Left lung (tissue), 10 donors: ENCODE data around the gene CTCF. TPM values are rescaled to one million over a fixed set of nuclear protein-coding genes. Genes with fewer than 3 reads are reported as not detected.

Source experiments
- ATAC-seq: fragments of 200-7000 bp; cut with Tn5 transposase; one replicate; pipeline ENCODE4 v1.9.1; 2020; ENCODE audit warnings: moderate library complexity
- DNase-seq, 4 donors: peaks; one replicate each; pipeline ENCODE4 v3.0.0-alpha.2; 2013 to 2020
- H3K27ac ChIP-seq, 2 donors: fragments of 200-600 bp; sonication (generic) in 1 of 2; one replicate each; pipeline versions ENCODE4 v1.5.0 to v1.8.0; 2020 to 2021
- H3K27me3 ChIP-seq, 2 donors: fragments of 200-600 bp; sonication (generic) in 1 of 2; one replicate each; pipeline versions ENCODE4 v1.5.0 to v1.8.0; 2020 to 2021
- H3K36me3 ChIP-seq, 2 donors: fragments of 200-600 bp; sonication (generic) in 1 of 2; one replicate each; pipeline versions ENCODE4 v1.5.0 to v1.8.0; 2020 to 2021
- H3K4me1 ChIP-seq, 2 donors: fragments of 200-600 bp; one replicate each; pipeline ENCODE4 v1.8.0; 2021
- H3K4me3 ChIP-seq, 2 donors: fragments of 200-600 bp; sonication (generic) in 1 of 2; one replicate each; pipeline versions ENCODE4 v1.5.0 to v1.8.0; 2020 to 2021; ENCODE audit warnings: mild to moderate bottlenecking in 1 of 2
- H3K9me3 ChIP-seq, 2 donors: fragments of 200-600 bp; sonication (generic) in 1 of 2; one replicate each; pipeline versions ENCODE4 v1.5.0 to v1.8.0; 2020 to 2021
- intact Hi-C, 2 donors: fragments of 100-400 bp; cut with DNase I; formaldehyde crosslinking; loops; one replicate each; pipeline versions ENCODE4 v1.11.2 to v1.14.2; 2022
- polyA plus RNA-seq, 6 donors: library from polyadenylated mRNA; unstranded; fragments of 120-200 nt; gene quantifications; one replicate each; pipeline ENCODE4 v1.2.1, GENCODE V29; 2013; ENCODE audit not compliant: insufficient read length in 6 of 6
- total RNA-seq, 2 donors: library from RNA; stranded (reverse); fragmentation: NEBNext Ultra II Directional; extraction: Animal tissue kit (Norgen Biotek cat#: 25700); gene quantifications; one replicate each; pipeline ENCODE4 v1.2.1, GENCODE V29; 2021
- TF ChIP-seq, protein P1 (sequence below), 2 donors: fragments of 200-600 bp; sonication (generic) in 1 of 2; IDR thresholded peaks; one replicate each; pipeline versions ENCODE4 v1.5.0 to v1.8.0; 2021; ENCODE audit warnings: antibody characterized with exemption in 2 of 2
- donor health status: DM: no; HTN: yes; CAD: no.
- donor health status: DM: no; HTN: no; CAD: no.

CTCF gene
- total and polyA plus RNA-seq, 8 donors, result 27.8 to 80.2 (median 73.4) TPM

DNA sequence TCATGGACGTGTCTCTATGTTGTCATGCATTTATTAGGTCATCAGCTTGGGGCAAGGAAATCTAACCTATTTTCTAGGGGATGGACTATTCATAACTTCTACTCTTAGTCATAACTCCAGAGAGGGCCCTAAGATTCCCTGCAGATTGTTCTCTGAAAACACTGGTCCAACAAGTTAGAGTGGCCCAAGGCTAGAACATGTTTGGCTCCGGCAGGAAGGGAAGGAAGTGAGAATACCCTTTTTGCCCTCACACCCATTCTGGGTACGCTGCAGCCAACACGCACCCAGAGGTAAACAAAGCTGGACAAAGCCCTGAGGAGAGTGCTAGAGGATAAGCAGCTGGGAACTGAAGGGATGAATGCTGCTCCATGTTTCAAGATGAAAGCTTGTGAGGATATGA lies 114.2 kb downstream of the CTCF start:
- TF ChIP-seq, protein P1, sequence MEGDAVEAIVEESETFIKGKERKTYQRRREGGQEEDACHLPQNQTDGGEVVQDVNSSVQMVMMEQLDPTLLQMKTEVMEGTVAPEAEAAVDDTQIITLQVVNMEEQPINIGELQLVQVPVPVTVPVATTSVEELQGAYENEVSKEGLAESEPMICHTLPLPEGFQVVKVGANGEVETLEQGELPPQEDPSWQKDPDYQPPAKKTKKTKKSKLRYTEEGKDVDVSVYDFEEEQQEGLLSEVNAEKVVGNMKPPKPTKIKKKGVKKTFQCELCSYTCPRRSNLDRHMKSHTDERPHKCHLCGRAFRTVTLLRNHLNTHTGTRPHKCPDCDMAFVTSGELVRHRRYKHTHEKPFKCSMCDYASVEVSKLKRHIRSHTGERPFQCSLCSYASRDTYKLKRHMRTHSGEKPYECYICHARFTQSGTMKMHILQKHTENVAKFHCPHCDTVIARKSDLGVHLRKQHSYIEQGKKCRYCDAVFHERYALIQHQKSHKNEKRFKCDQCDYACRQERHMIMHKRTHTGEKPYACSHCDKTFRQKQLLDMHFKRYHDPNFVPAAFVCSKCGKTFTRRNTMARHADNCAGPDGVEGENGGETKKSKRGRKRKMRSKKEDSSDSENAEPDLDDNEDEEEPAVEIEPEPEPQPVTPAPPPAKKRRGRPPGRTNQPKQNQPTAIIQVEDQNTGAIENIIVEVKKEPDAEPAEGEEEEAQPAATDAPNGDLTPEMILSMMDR (IDR thresholded peaks at IDR 0.05), result no peak
- ATAC-seq (no peak), DNase-seq (no peak)
- H3K27me3 ChIP-seq, result no peaks in the 10 kb centered on the region
- peak overlapping the region in 1 of 2 donors; percentile 45 for H3K27ac ChIP-seq
- no peak overlapping the region for H3K4me3 ChIP-seq
- no peaks in the 10 kb centered on the region for H3K9me3 ChIP-seq
- peaks cover 27 to 54% of the 10 kb centered on the region in 2 donors for H3K4me1 ChIP-seq
- intact Hi-C loops, result loop anchor here in 1 of 2 donors (10.0 kb wide), 2 partner anchors 148 to 248 kb away; no protein-coding TSS in a partner anchor
- peaks cover 0 to 17% of the 10 kb centered on the region in 2 donors for H3K36me3 ChIP-seq

DNA sequence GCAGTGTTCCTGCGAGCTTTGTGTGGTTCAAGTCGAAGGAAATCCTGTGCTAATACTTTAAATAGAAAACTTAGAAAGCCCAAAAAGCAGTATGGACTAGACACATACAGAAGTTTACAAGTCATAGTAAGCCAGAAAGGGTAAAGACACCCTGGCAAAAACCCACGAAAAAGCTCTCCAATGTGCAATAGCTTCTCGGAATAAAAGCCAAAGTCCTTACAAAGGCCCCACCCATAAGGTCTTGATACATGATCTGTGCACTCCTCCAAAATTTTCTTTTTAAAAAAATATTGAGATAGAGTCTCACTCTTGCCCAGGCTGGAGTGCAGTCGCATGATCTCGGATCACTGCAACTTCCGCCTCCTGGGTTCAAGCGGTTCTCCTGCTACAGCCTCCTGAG lies 114.6 kb downstream of the CTCF start:
- H3K4me1 ChIP-seq, result peaks cover 27 to 52% of the 10 kb centered on the region in 2 donors
- ATAC-seq, result no peak
- intact Hi-C loops, result loop anchor here in 1 of 2 donors (10.0 kb wide), 2 partner anchors 148 to 248 kb away; no protein-coding TSS in a partner anchor

DNA sequence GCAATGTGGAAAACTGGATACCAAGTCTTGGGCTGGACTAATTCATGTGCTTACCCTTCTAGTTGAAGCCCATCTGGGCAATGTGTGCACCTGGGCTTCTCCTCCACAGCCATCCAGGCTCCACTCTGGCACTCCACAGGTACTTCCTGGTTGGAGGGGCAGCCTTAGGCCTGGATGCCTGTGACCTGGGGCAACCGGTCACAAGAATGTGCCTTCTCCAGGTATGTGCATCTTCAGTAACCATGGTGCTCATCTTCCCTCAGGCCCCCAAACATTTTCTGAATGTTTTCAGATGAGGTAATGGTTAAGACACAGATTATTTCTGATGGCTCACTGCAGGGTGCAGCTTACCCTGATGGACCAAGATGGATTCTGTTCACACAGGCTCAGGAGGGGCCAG lies 115.4 kb downstream of the CTCF start:
- TF ChIP-seq, protein P1 (IDR thresholded peaks at IDR 0.05), result no peak
- ATAC-seq, result no peak
- DNase-seq, result no peak
- H3K27me3 ChIP-seq, result no peaks in the 10 kb centered on the region
- H3K4me1 ChIP-seq, result peaks cover 22 to 44% of the 10 kb centered on the region in 2 donors
- no peak overlapping the region for H3K4me3 ChIP-seq
- H3K36me3 ChIP-seq, result peaks cover 0 to 22% of the 10 kb centered on the region in 2 donors
- H3K27ac ChIP-seq, result no peak overlapping the region
- no peaks in the 10 kb centered on the region for H3K9me3 ChIP-seq
- intact Hi-C loops, result loop anchor here in 1 of 2 donors (10.0 kb wide), 2 partner anchors 147 to 247 kb away; no protein-coding TSS in a partner anchor

More for the DNA sequence above, 114.6 kb downstream of the CTCF start:
- no peak for DNase-seq
- Histone ChIP-seq H3K4me3 (no peak overlapping the region), H3K36me3 (peaks cover 0 to 17% of the 10 kb centered on the region in 2 donors), H3K9me3 (no peaks in the 10 kb centered on the region), H3K27me3 (no peaks in the 10 kb centered on the region), H3K27ac (peak overlapping the region in 1 of 2 donors; percentile 45)
- TF ChIP-seq, protein P1 (IDR thresholded peaks at IDR 0.05), result no peak

DNA sequence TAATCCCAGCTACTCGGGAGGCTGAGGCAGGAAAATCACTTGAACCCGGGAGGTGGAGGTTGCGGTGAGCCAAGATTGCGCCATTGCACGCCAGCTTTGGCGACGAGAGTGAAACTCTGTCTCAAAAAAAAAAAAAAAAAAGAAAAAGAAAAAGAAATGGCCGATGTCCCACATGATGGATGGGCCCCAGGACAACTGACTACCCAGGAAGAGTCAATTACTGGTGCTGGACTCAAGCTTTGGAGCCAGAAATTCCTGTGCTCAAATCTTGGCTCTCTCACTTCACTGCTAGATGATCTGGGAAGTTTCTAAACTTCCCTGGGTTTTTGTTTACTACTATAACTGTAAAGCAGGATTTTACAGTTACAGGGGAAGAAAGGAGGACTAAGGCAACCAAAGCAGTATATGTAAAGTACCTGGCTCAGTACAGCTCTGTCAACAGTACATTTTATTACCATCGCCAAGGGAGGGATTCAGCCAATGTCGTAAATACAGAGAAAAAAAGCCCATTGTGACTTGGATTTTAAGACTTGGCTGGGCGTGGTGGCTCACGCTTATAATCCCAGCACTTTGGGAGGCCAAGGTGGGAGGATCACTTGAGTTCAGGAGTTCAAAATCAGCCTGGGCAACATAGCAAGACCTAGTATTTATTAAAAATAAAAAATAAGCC lies 116.2 kb downstream of the CTCF start:
- TF ChIP-seq, protein P1 (IDR thresholded peaks at IDR 0.05), result no peak
- no peak overlapping the region for H3K27ac ChIP-seq
- DNase-seq (no peak), ATAC-seq (no peak)
- H3K27me3 ChIP-seq, result no peaks in the 10 kb centered on the region
- intact Hi-C loops, result loop anchor here in 1 of 2 donors (10.0 kb wide), 2 partner anchors 146 to 246 kb away; no protein-coding TSS in a partner anchor
- H3K36me3 ChIP-seq, result peaks cover 0 to 29% of the 10 kb centered on the region in 2 donors
- H3K9me3 ChIP-seq, result no peaks in the 10 kb centered on the region
- H3K4me1 ChIP-seq, result peaks cover 15 to 36% of the 10 kb centered on the region in 2 donors
- H3K4me3 ChIP-seq, result no peak overlapping the region
